K562 (cell line): ENCODE results near the gene MOCOS. TPM values are rescaled to one million over a fixed set of nuclear protein-coding genes. Genes with fewer than 3 reads are reported as not detected.
A peak's percentile ranks its signal among the peaks of the same experiment; 100 is the strongest.

ENCODE experiments used
- BHLHE40 ChIP-seq: IDR thresholded peaks from 2 replicates; pipeline ENCODE4 v1.6.1; 2011; ENCODE audit warnings: low read length, improper control_type of control experiment
- DPF2 ChIP-seq: fragments of 450-650 bp; IDR thresholded peaks from 2 replicates; pipeline ENCODE4 v1.6.1; 2016
- KLF16 ChIP-seq: IDR thresholded peaks from 2 replicates; pipeline ENCODE4 v1.6.1; 2016; ENCODE audit warnings: antibody characterized with exemption
- NEUROD1 ChIP-seq: fragments of 150-350 bp; IDR thresholded peaks from 2 replicates; pipeline ENCODE4 v1.6.1; 2014; ENCODE audit warnings: borderline replicate concordance, low read length, low read depth; ENCODE audit not compliant: partially characterized antibody
- NR3C1 ChIP-seq: sonication (generic); formaldehyde crosslinking; IDR thresholded peaks from 2 replicates; pipeline ENCODE4 v1.8.1; 2022; ENCODE audit warnings: missing genetic modification reagents
- POLR2B ChIP-seq: fragments of 450-650 bp; IDR thresholded peaks from 2 replicates; pipeline ENCODE4 v1.6.1; 2018; ENCODE audit warnings: low read depth; ENCODE audit not compliant: partially characterized antibody
- PYGO2 ChIP-seq: fragments of 450-650 bp; IDR thresholded peaks from 2 replicates; pipeline ENCODE4 v1.6.1; 2016; ENCODE audit warnings: mild to moderate bottlenecking, missing genetic modification characterization, moderate library complexity, missing compliant biosample characterization
- RFX5 ChIP-seq: IDR thresholded peaks from 2 replicates; pipeline ENCODE4 v1.6.1; 2011; ENCODE audit warnings: low read depth, mild to moderate bottlenecking, improper control_type of control experiment, low read length
- SAFB ChIP-seq: fragments of 200-400 bp; formaldehyde crosslinking; IDR thresholded peaks from 2 replicates; pipeline ENCODE4 v1.6.1; 2017; ENCODE audit warnings: low read depth, low read length, borderline replicate concordance
- ZBTB7A ChIP-seq: IDR thresholded peaks from 2 replicates; pipeline ENCODE4 v1.6.1; 2011; ENCODE audit warnings: low read depth, mild to moderate bottlenecking, low read length, moderate library complexity, borderline replicate concordance; ENCODE audit not compliant: control insufficient read depth
- ZFP1 ChIP-seq: fragments of 450-650 bp; formaldehyde crosslinking; IDR thresholded peaks from 2 replicates; pipeline ENCODE4 v1.4.0; 2020; ENCODE audit warnings: mild to moderate bottlenecking, mixed read lengths
- ZNF143 ChIP-seq: sonication (generic); formaldehyde crosslinking; IDR thresholded peaks from 2 replicates; pipeline ENCODE4 v1.9.0; 2022; ENCODE audit warnings: mild to moderate bottlenecking, missing genetic modification reagents
- ZNF76 ChIP-seq: fragments of 250-450 bp; sonication (Bioruptor Pico); IDR thresholded peaks from 2 replicates; pipeline ENCODE4 v1.4.0; 2020; ENCODE audit warnings: mild to moderate bottlenecking, moderate library complexity, borderline replicate concordance
- ZNF764 ChIP-seq: fragments of 250-450 bp; sonication (Bioruptor Pico); IDR thresholded peaks from 2 replicates; pipeline ENCODE4 v1.4.0; 2020; ENCODE audit warnings: low read depth, mild to moderate bottlenecking, moderate library complexity
- ZNF79 ChIP-seq: fragments of 250-450 bp; sonication (Bioruptor Pico); IDR thresholded peaks from 2 replicates; pipeline ENCODE4 v1.4.0; 2020; ENCODE audit warnings: low read depth, mild to moderate bottlenecking, moderate library complexity
- polyA plus RNA-seq, 8 experiments: library from polyadenylated mRNA; depleted of rRNA in 4 of 8; stranded (reverse) in 5 of 8; unstranded in 3 of 8; fragments of >200 nt; fragmentation: Nextera tagmentation in 2 of 8; fragmentation: Illumina TruSeq in 1 of 8; extraction: Ambion mirVana in 2 of 8; extraction: Trizol in 1 of 8; gene quantifications; 2 replicates each; pipeline versions ENCODE4 v1.2.1 to v1.2.3, GENCODE V29; 2011 to 2014; ENCODE audit warnings: inconsistent platforms in 1 of 8, missing spikeins in 1 of 8
- total RNA-seq, 7 experiments: library from RNA; depleted of rRNA in 6 of 7; stranded (reverse); fragments of >200 nt in 6 of 7; fragmentation: Illumina TruSeq in 2 of 7; extraction: Trizol in 2 of 7; gene quantifications; 2 replicates each; pipeline versions ENCODE4 v1.2.1 to v1.2.3, GENCODE V29; 2011 to 2021; ENCODE audit warnings: low replicate concordance in 1 of 7
- TF ChIP-seq, protein P1 (sequence below): fragments of 450-650 bp; IDR thresholded peaks from 2 replicates; pipeline ENCODE4 v1.6.1; 2016; ENCODE audit warnings: low read depth
- TF ChIP-seq, protein P2 (sequence below): sonication (generic); formaldehyde crosslinking; IDR thresholded peaks from 2 replicates; pipeline ENCODE4 v1.8.0; 2022; ENCODE audit warnings: missing genetic modification reagents, mild to moderate bottlenecking, moderate library complexity, borderline replicate concordance
- TF ChIP-seq, protein P3 (sequence below): fragments of 450-650 bp; IDR thresholded peaks from one replicate; pipeline ENCODE4 v1.6.1; 2018; ENCODE audit warnings: mild to moderate bottlenecking, moderate library complexity; ENCODE audit not compliant: partially characterized antibody

MOCOS gene
- total and polyA plus RNA-seq, 9 of the 15 experiments (the other 6 are each of a cell fraction or from before 2014, with no cell fraction given), result 4.5 to 12.4 (median 9.1) TPM

DNA sequence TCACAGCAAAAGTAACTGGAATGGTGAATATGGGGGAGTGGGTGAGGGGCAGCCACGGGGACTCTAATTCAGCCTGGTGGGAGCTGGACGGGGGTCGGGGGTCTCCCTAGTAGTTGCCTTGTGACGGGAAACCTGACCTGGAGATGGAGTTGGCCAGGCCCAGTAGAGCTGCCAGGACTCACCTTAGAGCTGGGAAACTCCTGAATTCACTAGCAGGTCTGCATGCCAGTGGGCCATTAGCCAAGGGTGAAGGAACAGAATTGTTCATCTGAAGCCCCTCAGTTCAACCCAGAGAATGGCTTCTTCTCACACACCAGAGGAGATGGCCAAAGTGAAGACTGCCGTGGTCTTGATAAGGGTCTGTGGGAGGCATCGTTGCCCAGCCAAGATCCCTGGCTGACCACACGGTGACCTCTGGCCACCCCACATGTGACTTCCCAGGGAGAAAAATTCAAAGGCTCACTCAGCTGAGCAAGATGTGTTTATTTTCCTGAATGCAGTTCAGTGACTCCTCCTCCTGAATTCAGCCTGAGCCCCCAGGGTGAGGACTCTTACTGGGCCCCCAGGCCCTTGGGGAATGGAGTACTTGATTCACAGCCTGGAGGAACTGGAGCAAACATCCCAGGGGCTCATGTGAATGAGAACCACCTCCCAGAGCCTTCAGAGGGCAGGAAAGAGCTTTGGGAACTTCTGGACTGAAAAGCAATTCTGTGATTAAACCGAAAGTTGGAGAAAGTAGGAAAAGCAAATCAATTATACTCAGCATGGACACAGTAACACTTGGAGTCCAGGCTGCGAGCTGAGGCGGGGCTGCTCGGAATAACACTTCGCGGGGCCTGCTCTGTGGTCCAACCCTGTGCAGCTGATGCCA, 25.2 kb downstream of the MOCOS start (continued):
- TF ChIP-seq, protein P1, sequence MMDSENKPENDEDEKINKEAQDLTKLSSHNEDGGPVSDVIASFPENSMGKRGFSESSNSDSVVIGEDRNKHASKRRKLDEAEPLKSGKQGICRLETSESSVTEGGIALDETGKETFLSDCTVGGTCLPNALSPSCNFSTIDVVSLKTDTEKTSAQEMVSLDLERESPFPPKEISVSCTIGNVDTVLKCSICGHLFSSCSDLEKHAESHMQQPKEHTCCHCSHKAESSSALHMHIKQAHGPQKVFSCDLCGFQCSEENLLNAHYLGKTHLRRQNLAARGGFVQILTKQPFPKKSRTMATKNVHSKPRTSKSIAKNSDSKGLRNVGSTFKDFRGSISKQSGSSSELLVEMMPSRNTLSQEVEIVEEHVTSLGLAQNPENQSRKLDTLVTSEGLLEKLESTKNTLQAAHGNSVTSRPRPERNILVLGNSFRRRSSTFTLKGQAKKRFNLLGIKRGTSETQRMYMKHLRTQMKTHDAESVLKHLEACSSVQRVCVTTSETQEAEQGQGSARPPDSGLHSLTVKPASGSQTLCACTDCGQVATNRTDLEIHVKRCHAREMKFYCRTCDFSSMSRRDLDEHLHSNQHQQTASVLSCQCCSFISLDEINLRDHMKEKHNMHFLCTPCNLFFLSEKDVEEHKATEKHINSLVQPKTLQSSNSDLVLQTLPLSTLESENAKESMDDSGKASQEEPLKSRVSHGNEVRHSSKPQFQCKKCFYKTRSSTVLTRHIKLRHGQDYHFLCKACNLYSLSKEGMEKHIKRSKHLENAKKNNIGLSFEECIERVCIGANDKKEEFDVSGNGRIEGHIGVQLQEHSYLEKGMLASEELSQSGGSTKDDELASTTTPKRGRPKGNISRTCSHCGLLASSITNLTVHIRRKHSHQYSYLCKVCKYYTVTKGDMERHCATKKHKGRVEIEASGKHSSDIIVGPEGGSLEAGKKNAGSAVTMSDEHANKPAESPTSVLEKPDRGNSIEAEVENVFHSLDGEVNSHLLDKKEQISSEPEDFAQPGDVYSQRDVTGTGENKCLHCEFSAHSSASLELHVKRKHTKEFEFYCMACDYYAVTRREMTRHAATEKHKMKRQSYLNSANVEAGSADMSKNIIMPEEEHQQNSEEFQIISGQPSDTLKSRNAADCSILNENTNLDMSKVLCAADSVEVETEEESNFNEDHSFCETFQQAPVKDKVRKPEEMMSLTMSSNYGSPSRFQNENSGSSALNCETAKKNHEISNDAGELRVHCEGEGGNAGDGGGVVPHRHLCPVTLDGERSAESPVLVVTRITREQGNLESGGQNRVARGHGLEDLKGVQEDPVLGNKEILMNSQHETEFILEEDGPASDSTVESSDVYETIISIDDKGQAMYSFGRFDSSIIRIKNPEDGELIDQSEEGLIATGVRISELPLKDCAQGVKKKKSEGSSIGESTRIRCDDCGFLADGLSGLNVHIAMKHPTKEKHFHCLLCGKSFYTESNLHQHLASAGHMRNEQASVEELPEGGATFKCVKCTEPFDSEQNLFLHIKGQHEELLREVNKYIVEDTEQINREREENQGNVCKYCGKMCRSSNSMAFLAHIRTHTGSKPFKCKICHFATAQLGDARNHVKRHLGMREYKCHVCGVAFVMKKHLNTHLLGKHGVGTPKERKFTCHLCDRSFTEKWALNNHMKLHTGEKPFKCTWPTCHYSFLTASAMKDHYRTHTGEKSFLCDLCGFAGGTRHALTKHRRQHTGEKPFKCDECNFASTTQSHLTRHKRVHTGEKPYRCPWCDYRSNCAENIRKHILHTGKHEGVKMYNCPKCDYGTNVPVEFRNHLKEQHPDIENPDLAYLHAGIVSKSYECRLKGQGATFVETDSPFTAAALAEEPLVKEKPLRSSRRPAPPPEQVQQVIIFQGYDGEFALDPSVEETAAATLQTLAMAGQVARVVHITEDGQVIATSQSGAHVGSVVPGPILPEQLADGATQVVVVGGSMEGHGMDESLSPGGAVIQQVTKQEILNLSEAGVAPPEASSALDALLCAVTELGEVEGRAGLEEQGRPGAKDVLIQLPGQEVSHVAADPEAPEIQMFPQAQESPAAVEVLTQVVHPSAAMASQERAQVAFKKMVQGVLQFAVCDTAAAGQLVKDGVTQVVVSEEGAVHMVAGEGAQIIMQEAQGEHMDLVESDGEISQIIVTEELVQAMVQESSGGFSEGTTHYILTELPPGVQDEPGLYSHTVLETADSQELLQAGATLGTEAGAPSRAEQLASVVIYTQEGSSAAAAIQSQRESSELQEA, result no peak
- TF ChIP-seq SAFB (no peak), ZNF764 (no peak), ZNF79 (CRISPR knock-in tag) (no peak), ZNF143 (CRISPR knock-in tag) (no peak), NEUROD1 (no peak), BHLHE40 (peak; percentile 80), RFX5 (no peak), ZBTB7A (peak; percentile 48; the same call in 1 of the 2 replicates), KLF16 (no peak), DPF2 (0 out of 2 replicates have a peak, but pooled peaks have one; percentile 36), POLR2B (no peak), ZFP1 (CRISPR knock-in tag) (no peak), NR3C1 (CRISPR knock-in tag) (no peak), ZNF76 (no peak), PYGO2 (tag) (no peak)
- TF ChIP-seq, protein P2, sequence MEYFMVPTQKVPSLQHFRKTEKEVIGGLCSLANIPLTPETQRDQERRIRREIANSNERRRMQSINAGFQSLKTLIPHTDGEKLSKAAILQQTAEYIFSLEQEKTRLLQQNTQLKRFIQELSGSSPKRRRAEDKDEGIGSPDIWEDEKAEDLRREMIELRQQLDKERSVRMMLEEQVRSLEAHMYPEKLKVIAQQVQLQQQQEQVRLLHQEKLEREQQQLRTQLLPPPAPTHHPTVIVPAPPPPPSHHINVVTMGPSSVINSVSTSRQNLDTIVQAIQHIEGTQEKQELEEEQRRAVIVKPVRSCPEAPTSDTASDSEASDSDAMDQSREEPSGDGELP (CRISPR knock-in tag), result peak; percentile 48; the same call in 1 of the 2 replicates
- TF ChIP-seq, protein P3, sequence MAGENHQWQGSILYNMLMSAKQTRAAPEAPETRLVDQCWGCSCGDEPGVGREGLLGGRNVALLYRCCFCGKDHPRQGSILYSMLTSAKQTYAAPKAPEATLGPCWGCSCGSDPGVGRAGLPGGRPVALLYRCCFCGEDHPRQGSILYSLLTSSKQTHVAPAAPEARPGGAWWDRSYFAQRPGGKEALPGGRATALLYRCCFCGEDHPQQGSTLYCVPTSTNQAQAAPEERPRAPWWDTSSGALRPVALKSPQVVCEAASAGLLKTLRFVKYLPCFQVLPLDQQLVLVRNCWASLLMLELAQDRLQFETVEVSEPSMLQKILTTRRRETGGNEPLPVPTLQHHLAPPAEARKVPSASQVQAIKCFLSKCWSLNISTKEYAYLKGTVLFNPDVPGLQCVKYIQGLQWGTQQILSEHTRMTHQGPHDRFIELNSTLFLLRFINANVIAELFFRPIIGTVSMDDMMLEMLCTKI, result no peak
